Prostate gland (tissue), 2 donors: ENCODE measurements around the gene KIAA1671.

Experiments used
- POLR2A ChIP-seq: fragments of 450-650 bp; IDR thresholded peaks from one replicate; pipeline ENCODE4 v1.6.1; 2016; ENCODE audit warnings: antibody characterized with exemption, mild to moderate bottlenecking
- TF ChIP-seq, protein P1 (sequence below), 4 experiments: fragments of 200-600 bp in 2 of 4; fragments of 450-650 bp in 2 of 4; sonication (generic) in 2 of 4; IDR thresholded peaks; 1 replicate in 3 of 4; 2 replicates in 1 of 4; pipeline ENCODE4 v1.5.1; 2016 to 2019; ENCODE audit warnings: antibody characterized with exemption in 4 of 4, mild to moderate bottlenecking in 2 of 4, moderate library complexity in 2 of 4

DNA sequence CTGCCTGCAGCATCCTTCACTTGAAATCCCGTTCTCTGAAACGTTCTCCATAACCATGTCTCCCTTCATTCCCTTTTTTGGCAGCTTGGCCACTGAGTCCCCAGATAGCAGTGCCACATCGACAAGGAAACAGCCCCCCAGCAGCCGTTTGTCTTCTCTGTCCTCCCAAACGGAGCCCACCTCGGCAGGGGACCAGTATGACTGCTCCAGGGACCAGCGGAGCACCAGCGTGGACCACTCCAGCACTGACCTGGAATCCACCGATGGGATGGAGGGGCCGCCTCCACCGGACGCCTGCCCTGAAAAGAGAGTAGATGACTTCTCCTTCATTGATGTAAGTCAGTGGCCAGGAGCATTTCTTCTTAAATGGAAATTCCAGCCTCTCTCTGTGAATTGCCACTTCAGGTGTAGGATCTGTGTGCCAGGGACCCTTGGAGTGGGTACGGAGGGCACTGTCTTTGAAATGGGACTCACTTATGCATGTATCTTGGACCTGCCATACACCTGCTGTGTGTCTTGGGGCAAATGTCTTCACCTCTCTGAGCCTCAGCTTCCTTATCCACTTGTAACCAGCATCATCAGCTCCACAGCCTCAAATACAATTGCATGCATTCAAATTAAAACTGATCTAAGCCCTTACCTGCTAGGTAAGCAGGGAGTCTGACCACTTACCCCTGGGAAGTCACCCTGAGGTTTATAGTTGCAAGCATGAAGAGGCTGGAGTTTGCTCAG, 221.8 kb downstream of the KIAA1671 start:
- TF ChIP-seq, protein P1, sequence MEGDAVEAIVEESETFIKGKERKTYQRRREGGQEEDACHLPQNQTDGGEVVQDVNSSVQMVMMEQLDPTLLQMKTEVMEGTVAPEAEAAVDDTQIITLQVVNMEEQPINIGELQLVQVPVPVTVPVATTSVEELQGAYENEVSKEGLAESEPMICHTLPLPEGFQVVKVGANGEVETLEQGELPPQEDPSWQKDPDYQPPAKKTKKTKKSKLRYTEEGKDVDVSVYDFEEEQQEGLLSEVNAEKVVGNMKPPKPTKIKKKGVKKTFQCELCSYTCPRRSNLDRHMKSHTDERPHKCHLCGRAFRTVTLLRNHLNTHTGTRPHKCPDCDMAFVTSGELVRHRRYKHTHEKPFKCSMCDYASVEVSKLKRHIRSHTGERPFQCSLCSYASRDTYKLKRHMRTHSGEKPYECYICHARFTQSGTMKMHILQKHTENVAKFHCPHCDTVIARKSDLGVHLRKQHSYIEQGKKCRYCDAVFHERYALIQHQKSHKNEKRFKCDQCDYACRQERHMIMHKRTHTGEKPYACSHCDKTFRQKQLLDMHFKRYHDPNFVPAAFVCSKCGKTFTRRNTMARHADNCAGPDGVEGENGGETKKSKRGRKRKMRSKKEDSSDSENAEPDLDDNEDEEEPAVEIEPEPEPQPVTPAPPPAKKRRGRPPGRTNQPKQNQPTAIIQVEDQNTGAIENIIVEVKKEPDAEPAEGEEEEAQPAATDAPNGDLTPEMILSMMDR (IDR thresholded peaks at IDR 0.05), result no peak
- TF ChIP-seq POLR2A, result no peak
